GM21367 (cell line): ENCODE data around the gene TRABD2B.

Experiments used
- ATAC-seq: cut with Tn5 transposase; IDR thresholded peaks from one replicate; pipeline ENCODE4 v1.9.1; 2021; ENCODE audit not compliant: unreplicated experiment

The TRABD2B gene

DNA sequence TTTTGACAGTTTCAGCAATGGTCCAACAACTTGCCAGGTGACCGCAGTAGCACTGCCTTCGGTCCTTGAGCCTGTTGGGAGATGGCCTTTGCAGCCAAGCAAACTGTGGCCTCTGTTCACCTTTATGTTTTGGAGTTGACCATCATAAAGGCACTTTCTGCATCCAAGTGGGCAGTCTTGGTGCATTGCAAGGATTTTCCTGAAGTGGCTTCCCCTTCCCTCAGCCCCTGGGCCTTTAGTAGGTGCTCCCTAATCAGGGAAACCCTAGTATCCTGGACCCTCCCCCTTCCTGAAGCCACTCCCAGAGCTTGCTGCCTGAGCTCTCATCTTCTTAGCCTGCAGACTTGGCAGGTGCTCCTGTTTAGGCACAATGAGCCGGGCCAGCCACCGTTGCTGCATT, 140.2 kb downstream of the TRABD2B start:
- no peak for ATAC-seq

DNA sequence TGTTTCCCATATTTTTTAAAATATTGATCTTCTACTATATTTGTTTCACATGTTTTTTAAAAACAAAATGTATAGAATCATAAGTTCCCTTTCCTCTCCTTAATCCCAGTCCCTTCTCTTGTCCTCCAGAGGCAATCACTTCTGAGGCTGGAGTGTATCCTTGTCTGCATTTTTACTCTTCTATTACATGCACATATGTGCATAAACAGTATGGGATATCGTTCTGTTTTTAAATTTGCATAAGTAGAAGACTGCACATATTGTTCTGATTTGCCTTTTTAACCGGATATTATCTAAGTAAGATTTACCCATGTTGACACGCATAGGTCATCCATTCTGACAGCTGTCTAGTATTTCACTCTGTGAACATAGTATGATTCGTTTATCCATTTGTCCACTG, 142.0 kb downstream of the TRABD2B start:
- ATAC-seq, result no peak

DNA sequence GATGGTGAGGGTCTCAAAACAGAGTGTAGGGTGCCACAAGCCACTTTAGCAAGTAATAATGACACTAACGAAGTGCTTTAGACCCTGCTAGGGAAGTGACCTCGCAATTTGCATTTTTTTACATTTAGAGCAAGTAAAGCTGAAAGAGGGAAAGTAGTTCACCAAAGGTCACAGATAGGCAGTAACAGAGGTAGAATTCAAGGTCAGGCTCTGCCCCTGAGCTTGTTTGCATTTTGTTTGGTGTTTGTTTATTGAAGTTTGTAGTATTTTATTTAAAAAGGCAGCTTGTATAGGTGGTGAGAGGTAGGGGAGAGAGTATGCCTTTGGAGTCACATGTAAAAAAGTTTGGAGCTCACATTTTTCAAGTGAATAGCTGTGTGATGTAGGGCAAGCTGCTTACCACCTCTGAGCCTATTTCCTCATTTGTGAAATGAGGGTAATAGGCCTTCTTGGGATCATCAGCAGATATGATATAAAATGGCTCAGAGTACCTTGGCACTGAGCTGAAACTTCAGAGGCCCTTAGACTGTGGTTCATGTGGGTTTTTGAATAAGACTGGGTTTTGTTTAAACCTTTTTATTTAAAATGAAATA, 142.5 kb downstream of the TRABD2B start:
- ATAC-seq, result no peak

DNA sequence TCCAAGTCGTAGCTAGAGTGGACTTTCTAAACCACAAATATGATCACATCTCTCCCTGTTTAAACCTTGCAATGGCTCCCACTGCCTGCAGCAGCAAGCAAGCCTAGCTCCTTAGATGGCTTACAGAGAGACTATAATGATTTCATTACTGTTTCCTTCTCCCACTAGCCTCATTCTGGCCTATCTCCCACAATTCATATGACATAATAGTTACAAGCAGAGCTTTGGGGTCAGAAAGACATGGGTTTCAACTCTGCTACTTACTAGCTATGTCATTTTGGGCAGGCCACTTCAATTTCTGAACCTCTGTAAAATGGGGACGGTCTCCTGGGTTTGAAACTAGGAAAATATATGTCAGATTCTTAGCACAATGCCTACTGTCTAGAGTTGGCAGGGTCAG, 143.3 kb downstream of the TRABD2B start:
- ATAC-seq, result no peak

GRCh38 chr1:47853059-47853458, 144.1 kb downstream of the TRABD2B start:
- no peak for ATAC-seq

GRCh38 chr1:47852006-47852718, 145.0 kb downstream of the TRABD2B start:
- no peak for ATAC-seq

GRCh38 chr1:47850451-47850850, 146.7 kb downstream of the TRABD2B start:
- ATAC-seq, result no peak

- ATAC-seq, result no peak
Measured at GRCh38 chr1:47849591-47850261, 147.5 kb downstream of the TRABD2B start.

GRCh38 chr1:47849005-47849521, 148.1 kb downstream of the TRABD2B start:
- ATAC-seq, result no peak

DNA sequence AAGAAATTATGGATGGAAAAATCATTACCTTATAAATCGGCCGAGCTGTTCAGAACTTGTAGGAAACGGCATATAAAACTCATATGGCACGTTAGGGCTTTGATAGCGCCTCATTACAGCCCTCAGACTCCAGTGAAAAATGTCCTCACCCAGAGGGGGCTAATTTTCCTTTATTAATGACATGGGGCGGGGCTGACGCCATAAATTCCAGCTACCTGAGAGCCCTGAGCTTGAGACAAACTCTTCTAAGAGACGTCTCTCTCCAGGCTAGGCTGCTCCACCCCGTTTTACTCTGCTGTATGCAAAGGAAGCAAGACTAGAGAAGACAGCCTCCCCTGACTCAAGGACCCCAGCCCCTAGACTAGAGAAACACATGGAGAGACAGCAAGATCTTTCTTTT, 149.4 kb downstream of the TRABD2B start:
- no peak for ATAC-seq

DNA sequence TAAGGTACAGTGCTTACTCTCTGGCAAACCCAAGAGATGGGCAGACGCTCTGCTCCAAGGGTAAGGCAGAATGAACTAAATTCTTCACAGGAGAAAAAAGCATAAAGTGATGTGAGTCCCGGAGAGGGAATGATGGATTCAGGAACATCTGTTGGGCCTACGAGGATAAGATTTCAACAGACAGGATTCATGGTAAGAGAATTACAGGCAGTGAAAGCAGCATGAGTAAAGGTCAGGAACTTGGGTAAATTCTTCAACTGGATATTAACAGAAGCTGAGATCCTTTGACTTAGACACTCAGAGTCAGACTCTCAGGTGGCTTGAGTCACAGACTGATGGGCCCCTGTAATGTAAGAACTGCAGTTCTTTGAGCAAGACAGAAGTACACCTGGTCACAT, 152.6 kb downstream of the TRABD2B start:
- ATAC-seq, result no peak

DNA sequence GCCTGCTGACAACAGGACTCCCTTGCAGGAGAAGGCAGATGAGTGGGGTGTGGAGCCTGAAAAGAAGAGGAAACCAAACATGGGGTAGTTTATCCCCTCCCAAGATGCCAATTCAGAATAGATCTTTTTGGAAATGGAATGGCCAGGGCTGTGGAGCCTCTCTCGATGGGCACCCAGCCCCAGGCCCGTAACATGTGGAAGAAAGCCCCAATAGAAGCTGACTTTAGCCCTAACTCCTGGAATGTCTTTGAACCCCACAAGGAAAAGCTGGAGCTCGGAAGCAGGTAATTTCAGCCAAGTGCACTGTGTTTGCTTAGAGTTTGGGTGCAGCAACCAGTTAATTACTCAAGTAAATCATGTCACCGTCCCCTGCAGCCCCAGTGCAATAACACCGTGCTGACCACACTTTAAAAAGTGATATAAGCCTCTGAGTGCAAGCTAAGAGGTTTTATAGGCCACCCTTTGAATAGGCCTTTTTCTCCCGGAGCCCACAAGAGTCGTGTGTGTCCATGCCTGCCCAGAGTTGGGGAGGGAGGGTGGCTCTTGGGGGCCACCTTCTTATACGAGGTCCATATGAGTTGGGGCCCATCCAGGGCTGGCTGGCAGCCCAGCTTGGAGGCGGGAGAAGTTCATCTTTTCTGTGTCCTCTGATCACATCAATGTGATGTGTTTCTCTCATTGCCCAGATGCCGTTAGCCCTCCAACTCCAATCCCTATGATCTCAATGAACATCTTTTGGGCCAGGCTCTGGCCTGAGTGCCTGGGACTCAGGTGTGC, 153.2 kb downstream of the TRABD2B start:
- ATAC-seq, result no peak

DNA sequence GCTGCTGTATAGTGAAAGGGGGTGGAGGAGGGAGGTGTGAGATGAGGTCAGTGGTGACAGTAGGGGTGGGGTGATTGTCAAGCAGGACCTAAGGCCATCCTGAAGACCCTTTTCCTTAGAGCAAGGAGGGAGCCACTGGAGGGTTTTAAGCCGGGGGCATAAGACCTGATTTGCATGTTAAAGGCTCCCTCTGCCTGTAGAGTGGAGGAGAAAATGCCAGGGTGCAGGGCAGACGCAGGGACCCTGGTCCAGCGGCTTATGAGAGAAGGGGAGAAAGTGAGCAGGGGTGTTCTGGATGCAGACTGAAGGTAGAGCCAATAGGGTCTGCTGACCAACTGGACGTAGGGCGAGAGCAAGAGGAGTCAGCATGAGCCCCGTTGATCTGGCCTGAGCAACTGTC, 154.1 kb downstream of the TRABD2B start:
- ATAC-seq, result no peak

GRCh38 chr1:47842228-47842919, 154.8 kb downstream of the TRABD2B start:
- no peak for ATAC-seq

DNA sequence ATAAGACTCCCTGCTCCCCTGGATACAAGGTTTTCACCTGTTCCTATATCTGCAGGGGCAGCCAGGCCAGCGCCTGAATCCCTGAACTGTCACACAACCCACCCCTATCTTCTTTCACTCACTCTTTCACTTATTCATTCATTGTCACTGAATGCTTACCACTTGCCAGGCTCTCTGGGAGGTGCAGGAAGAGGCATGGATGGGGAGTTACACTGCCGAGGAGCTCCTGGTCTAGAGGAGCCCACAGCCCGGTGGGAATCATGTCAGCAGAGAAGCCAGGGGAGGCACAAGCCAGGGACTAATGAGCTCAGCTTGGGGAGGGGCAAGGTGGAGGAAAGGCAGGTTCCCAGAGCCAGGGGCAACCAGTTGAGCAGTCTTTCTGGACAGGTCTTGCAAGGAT, 155.8 kb downstream of the TRABD2B start:
- ATAC-seq, result no peak

GRCh38 chr1:47840393-47841190, 156.6 kb downstream of the TRABD2B start:
- no peak for ATAC-seq

- no peak for ATAC-seq
Measured at GRCh38 chr1:47839433-47839760, 157.8 kb downstream of the TRABD2B start.

- no peak for ATAC-seq
Measured at GRCh38 chr1:47838562-47839432, 158.4 kb downstream of the TRABD2B start.

DNA sequence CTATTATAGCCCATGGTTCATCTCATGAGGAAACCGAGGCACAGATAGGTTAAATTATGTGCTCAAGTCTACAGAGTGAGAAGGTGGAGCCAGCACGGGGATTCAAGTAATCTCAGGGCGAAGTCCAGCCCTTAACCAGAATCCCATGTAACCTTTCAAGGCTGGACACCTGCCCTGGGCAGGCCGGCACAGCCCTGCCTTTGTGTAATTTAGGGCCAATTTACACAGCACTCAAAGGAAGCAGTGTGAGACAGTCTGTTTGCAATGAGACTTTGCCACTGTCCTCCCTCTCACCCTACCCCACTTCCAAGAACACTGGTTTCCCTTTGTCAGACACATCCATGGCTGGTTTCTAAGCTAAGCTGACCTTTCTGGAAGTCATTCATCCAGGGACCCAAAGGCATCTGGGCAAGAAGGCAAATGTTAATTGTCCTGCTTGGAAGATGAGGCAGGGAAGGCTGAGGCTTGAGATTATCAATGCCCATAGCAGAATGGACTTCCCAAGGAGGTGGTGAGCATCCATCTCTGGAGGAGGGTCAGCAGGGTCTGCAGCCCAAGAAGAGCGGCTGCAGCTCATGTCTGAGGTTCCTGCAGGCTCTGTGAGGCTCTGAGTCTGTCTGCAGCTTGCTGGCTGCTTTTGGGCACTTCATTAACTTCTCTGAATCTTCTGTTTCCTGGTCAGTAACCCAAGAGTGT, 159.2 kb downstream of the TRABD2B start:
- no peak for ATAC-seq
